BJ (cell line): ENCODE data around the gene MAN2A2. TPM values are rescaled to one million over a fixed set of nuclear protein-coding genes. Genes with fewer than 3 reads are reported as not detected.

Experiments used
- CTCF ChIA-PET: fragments of 350-600 bp; formaldehyde crosslinking; extraction: SDS; loops from one replicate; lab custom pipeline; 2021; ENCODE audit warnings: antibody characterized with exemption, inconsistent platforms; lab: Yijun Ruan, JAX
- POLR2A ChIA-PET: fragments of 300-600 bp; sonication (Branson Sonifier 250); formaldehyde crosslinking; extraction: SDS; loops from one replicate; lab custom pipeline; 2021; ENCODE audit warnings: antibody characterized with exemption; lab: Charles Lee
- DNase-seq: peaks from one replicate; pipeline ENCODE4 v3.0.0-alpha.2; 2011; ENCODE audit warnings: low read depth
- H3K27me3 ChIP-seq: 2 replicates; pipeline ENCODE4 v1.6.0; 2011; ENCODE audit warnings: low read length; ENCODE audit not compliant: control insufficient read depth, insufficient read depth
- H3K36me3 ChIP-seq: 2 replicates; pipeline ENCODE4 v1.5.1; 2011; ENCODE audit warnings: low read length; ENCODE audit not compliant: control insufficient read depth, insufficient read depth
- H3K4me3 ChIP-seq: 2 replicates; pipeline ENCODE4 v1.5.1; 2011; ENCODE audit warnings: low read depth, mild to moderate bottlenecking, control low read depth, low read length
- polyA plus RNA-seq: library from polyadenylated mRNA; depleted of rRNA; stranded (reverse); fragments of >200 nt; gene quantifications from 2 replicates; pipeline ENCODE4 v1.2.3, GENCODE V29; 2011
- TF ChIP-seq, protein P1 (sequence below): IDR thresholded peaks from 2 replicates; pipeline ENCODE4 v1.5.1; 2011; ENCODE audit warnings: low read depth, mild to moderate bottlenecking, control low read depth, inconsistent platforms, low read length, moderate library complexity; ENCODE audit not compliant: insufficient read depth

The MAN2A2 gene
- polyA plus RNA-seq, 1 experiment = 40.4 TPM

- CTCF ChIA-PET = interaction anchor here (0.7 to 9.7 kb wide), 10 partner anchors 9 to 370 kb away, joined by 3 to 94 read pairs (median 4); partner anchors contain the start of genes FES, HDDC3 and UNC45A
- Histone ChIP-seq H3K36me3 (peaks cover 7% of the 10 kb centered on the region; the same call in 1 of the 2 replicates), H3K27me3 (no peaks in the 10 kb centered on the region), H3K4me3 (no peak overlapping the region; the same call in 1 of the 2 replicates)
- POLR2A ChIA-PET = no interaction called here
- no peak for DNase-seq
- TF ChIP-seq, protein P1, sequence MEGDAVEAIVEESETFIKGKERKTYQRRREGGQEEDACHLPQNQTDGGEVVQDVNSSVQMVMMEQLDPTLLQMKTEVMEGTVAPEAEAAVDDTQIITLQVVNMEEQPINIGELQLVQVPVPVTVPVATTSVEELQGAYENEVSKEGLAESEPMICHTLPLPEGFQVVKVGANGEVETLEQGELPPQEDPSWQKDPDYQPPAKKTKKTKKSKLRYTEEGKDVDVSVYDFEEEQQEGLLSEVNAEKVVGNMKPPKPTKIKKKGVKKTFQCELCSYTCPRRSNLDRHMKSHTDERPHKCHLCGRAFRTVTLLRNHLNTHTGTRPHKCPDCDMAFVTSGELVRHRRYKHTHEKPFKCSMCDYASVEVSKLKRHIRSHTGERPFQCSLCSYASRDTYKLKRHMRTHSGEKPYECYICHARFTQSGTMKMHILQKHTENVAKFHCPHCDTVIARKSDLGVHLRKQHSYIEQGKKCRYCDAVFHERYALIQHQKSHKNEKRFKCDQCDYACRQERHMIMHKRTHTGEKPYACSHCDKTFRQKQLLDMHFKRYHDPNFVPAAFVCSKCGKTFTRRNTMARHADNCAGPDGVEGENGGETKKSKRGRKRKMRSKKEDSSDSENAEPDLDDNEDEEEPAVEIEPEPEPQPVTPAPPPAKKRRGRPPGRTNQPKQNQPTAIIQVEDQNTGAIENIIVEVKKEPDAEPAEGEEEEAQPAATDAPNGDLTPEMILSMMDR = no peak
These were observed 1.7 kb upstream of the MAN2A2 start for GRCh38 chr15:90901175-90902039.

GRCh38 chr15:90902040-90902839 is 862 bp upstream of the MAN2A2 start:
- TF ChIP-seq, protein P1 = peak; percentile 92
- Histone ChIP-seq H3K4me3 (peak overlapping the region; percentile 68), H3K36me3 (peaks cover 13% of the 10 kb centered on the region), H3K27me3 (no peaks in the 10 kb centered on the region)
- CTCF ChIA-PET = interaction anchor here (0.7 to 9.7 kb wide), 12 partner anchors 10 to 370 kb away, joined by 3 to 94 read pairs (median 4); partner anchors contain the start of genes FES, HDDC3 and UNC45A
- POLR2A ChIA-PET = no interaction called here
- peak; percentile 35 for DNase-seq

DNA sequence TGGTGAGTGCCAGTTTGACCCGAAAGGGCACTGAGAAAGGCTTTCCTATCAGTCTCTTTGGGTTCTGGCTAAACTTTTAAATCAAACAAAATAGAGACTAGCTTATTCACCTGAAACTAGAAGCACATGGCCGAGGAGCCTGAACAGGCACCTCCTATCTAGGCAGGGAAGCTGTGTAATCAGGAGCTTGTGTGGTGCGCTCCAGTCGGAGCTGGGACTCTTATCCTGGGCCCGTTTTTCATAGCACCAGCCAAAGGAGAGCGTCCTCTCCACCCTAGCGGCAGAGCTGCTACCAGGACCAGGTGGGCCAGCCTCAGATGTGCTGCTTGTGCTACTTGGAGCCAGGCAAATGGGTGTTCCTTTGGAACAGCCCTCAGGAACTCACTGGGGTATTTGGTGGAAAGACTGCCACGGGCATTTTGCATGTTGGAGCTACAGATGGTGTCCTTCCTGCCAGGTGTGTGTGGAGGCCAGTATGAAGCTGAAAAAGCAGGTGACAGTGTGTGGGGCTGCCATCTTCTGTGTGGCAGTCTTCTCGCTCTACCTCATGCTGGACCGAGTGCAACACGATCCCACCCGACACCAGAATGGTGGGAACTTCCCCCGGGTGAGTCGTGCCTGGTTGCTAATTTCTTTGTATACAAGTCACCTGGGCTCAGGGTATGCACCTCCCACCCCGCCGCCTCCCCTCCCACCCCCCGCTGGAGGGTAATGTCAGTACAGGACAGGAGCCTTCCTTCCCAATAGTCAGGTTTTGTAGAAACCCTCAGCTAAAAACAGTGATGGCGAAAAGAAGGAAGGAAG is 833 bp downstream of the MAN2A2 start:
- ChIA-PET POLR2A (no interaction called here), CTCF (interaction anchor here (1.8 to 5.7 kb wide), 3 partner anchors 8 to 29 kb away, joined by 5 to 94 read pairs (median 9); partner anchors contain the start of genes HDDC3 and UNC45A)
- peaks cover 14% of the 10 kb centered on the region for H3K36me3 ChIP-seq
- no peak for DNase-seq
- TF ChIP-seq, protein P1 = no peak
- peak overlapping the region; percentile 68 for H3K4me3 ChIP-seq
- no peaks in the 10 kb centered on the region for H3K27me3 ChIP-seq

DNA sequence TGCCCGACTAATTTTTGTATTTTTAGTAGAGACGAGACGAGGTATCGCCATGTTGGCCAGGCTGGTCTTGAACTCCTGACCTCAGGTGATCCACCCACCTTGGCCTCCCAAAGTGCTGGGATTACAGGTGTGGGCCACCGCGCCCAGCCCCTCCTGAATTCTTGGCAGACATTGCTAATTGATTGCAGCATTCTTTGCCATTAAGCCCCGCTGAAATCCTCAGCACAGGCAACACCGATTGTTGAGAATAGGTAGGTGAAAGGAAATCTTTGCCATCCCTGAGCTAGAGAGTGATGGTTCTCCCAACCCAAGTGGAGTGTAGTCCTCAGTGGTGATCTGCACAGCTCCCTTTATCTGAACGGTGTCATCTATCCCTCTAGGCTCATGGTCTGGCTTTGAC is 1.6 kb downstream of the MAN2A2 start:
- TF ChIP-seq, protein P1 = no peak
- POLR2A ChIA-PET = no interaction called here
- CTCF ChIA-PET = interaction anchor here (1.5 to 5.7 kb wide), 2 partner anchors 10 to 28 kb away, joined by 5 to 94 read pairs; partner anchors contain the start of genes HDDC3 and UNC45A

More for the DNA sequence above, 1.6 kb downstream of the MAN2A2 start:
- H3K27me3 ChIP-seq = no peaks in the 10 kb centered on the region
- no peak overlapping the region for H3K4me3 ChIP-seq
- H3K36me3 ChIP-seq = peaks cover 15% of the 10 kb centered on the region
- no peak for DNase-seq
